Measurements from ENCODE around the gene KYAT1.
A peak's percentile ranks its signal among the peaks of the same experiment; 100 is the strongest.

Gene KYAT1

DNA sequence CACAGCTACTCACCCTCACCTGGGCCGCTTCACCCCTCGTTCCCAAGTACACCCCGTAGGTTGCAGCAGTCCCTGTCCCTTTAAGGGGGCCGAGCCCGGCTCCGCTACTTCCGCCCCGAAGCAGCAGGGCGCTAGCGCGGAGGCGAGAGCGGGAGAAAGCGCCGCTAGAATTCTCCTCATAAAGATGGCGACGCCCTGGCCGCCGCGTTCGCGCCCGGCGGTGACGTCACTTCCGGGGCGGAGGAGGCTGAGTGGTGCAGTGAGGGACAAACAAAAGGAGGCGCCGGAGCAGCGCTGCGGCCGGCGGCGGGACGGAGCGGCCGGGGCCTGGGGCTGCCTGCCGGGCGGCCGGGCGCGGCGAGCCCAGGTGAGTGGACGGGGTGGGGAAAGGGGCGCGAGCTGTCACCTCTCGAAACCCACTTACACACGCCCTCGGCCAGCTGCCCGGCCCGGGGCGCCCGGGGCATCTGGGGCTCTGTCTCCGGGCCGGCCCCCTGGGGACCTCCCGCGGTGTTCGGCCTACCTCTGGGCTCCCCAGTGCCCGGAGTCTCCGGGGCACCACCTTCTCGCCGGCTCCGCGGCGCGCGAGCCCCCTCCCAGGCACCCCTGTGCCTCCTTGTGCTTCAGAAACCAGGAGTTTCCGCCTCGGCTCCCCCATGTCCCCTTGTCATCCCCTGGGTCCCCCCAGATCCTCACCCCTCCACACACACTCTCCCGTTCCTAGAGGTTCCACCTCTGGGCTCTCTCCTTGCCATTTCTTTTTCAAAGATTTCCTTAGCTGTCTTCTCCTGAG is at the start of gene KYAT1, which contains the start of gene LRRC8A:
Gene KYAT1, minus strand, starts transcription at position 67 of the 793 bp plus-strand sequence. CDS start 36,545 bp downstream, outside the sequence.
Gene LRRC8A, plus strand, starts transcription at position 250 of the 793 bp plus-strand sequence. CDS start 25,032 bp downstream, outside the sequence.
- DNase-seq = peak; percentile 50 to 88

DNA sequence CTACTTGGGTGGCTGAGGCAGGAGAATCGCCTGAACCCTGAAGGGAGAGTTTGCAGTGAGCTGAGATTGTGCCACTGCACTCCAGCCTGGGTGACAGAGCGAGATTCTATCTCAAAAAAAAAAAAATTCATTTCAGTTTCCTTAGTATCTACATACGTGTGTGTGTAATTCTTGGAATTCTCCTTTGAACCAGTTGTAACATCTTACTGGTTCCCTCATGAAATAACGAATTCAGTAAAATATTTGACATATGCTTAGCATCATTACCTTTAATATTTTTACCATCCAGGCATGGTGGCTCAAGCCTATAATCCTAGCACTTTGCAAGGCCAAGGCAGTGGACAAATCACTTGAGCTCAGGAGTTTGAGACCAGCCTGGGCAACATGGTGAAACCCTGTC is 47.8 kb upstream of the KYAT1 start:
- DNase-seq = no peak

DNA sequence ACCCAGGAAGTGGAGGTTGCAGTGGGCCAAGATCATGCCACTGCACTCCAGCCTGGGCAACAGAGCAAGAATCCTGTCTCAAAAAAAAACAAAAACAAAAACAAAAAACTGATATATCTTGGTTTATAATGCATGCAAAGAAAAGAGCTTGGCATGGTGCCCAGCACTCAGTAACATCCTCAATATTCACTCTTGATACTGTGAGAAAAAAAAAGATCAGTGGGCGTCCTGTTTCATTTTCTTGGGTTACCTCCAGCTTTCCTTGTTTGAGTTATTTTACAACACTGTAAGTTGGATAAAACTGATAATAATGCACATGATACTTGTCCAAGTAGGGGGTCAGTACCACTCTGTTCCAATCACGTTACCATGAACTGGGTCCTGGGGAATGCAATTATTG is 46.9 kb upstream of the KYAT1 start:
- DNase-seq = no peak

DNA sequence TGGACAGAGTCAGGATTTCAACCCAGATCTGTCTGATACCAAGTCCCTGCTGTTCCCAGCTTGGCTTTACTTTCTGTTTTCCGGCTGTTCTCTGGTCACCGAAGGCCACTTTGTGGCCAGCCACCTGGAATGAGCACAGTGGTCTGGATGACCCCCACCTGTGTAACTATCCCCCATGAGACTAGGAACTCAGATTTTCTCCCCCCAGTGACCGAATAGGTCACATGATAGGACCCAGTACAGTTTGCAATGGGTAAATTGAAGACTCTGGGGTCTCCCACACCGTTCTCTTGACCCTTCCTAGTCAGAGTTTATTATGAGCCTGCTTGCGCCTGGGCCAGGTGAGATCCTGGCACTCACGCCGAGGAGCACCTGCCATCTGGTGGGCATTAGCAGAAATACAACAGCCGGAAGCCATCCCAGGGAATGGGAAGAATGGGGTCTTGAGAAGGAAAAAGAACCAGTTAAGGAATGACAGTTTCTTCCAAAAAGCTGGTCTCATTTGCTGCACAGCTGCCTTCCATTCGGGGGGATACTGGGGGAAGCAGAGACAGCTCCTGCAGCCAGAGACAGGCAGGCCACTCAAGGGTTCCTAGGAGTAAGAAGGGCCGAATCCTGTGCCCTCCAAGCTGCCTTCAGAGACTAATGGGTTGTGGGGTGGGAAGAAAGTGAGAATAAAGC is 46.1 kb upstream of the KYAT1 start:
- DNase-seq = no peak

DNA sequence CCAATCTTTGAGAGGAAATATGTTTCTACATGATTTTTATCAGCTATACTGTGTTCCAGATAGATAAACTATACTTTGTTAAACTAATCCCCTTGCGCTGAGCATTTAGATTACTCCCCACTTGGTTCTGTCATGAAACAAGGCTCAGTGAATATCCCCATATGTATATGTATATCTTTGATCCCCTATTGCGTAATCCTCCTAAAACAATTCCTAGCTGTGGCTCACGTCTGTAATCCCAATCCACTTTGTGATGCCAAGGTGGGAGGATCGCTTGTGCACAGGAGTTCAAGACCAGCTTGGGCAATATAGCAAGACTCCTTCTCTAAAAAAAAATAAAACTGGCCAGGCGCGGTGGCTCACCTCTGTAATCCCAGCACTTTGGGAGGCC is 41.7 kb upstream of the KYAT1 start:
- DNase-seq = no peak

DNA sequence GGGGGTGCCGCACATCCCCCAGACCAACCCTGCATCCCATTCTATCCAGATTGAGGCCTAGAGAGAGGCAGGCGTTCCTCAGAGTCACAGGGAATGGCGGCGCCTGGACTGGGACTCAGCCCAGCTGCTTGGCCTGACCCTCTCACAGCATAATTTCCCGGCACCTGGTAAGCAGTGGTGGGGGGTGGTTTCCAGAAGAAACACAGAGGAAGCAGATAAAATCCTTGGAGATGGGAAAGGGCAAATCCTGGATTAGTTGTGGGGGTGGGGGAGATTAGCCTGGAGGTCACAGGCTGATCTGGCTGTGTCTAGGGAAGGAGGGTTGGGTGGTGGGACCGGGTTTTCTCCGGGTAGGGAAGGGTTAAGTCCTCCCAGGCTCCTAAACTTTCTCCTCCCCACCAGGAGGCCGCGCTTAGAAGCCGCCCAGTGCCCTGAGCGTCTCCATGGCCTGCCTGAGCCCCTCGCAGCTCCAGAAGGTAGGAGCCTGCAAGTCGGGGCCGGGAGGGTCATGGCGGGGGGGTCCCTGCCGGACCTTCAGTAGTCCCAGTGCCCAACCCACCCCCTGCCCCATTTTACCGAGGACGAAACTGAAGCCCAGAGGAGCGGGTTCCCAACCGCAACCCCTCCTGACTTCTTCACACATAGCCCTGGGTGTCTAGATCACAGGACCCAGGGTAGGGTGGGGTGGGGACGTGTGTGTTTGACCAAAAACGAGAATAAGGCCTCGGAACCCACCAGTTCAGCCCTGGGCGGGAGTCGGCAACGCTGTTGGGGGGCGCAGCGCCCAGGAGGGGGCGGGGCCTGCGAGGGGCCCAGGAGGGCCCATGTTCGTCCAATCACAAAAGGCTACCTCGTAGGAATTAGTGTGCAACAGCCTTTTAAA is 40.4 kb upstream of the KYAT1 start:
- no peak for DNase-seq

DNA sequence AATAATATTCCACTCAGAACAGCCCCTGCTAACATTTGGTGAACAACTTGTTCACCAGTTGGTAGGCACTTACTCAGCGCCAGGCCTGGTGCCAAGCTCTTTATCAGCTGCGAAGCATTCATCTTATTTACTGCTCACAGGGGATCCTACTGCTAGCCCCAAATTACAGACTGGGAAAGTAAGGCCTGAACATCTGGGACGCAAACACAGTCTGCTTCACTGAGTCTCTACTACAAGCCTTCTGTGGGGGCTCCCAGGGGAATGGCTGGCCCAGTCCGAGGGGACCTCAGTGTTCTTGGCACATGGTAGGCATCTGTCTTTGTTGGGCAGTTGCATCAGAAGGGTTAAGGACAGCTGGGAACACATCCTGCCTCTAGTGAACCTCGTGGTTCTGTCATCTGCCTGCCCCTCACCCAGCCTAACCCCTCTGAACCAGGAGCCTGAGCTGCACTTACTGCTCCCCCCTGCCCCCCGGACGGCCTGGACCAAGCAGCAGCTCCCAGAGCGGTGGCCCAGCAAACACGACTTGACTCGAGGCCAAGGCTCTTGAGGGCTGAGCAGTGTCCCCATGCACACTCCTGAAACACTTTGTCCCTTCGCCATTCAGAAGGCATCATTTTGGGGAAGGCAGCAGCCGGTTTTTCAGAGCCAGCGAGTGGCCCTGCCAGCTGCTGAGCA is 38.8 kb upstream of the KYAT1 start, which contains the start of gene PHYHD1:
Gene PHYHD1, plus strand, starts transcription at position 602 of the 678 bp plus-strand sequence. CDS start 1,342 bp downstream, outside the sequence.
- DNase-seq = no peak

DNA sequence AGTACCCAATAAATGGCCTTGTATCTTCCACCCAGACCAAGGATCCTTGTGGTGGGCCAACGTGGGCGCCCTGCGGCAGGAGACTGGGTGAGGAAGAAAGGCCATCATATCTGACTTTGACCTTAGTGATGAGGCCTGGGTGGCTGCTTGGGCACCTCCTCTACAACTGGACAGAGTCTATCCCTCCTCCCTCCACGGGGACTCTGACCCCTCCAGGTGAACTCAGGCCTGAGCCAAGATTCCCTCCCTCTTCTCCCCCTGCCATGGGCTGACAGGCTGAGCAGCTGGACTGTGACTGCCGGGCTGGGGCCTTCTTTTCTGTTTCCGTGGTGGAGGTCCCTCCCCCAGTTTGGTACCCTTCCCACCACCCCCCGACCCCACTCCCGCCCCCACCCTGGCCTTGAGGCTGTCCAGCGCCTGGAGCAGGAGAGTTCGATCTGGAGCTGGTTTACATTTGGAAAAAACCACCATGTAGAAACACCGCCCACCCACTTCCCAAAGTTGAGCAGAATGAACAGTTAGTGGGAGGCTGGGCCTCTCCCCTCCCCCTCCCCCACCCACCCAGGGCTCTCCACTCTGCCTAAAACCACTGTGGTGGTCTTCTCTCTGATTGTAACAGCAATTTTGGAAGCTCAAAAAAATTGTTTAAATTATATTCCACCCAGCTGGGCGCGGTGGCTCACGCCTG is 37.8 kb upstream of the KYAT1 start:
- DNase-seq = no peak

DNA sequence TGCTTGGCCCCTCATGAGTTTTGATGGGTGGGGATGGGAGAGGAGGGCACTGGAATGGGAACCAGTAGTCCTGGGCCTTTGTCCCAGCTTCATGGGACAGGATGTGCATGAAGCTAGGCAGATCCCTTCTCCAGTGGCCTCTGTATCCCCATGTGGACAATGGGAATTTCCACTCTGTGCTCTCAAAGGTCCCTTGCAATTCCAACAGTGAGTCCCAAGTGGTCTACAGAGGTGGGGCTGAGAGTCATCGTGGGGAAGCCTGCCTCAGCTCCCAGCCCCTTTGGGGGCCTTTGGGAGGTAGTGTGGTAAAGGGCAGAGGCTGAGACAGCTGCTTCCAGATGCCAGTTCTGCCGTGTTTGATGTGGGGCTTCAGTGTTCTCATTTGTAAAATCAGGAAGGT is 37.2 kb upstream of the KYAT1 start:
- no peak for DNase-seq

DNA sequence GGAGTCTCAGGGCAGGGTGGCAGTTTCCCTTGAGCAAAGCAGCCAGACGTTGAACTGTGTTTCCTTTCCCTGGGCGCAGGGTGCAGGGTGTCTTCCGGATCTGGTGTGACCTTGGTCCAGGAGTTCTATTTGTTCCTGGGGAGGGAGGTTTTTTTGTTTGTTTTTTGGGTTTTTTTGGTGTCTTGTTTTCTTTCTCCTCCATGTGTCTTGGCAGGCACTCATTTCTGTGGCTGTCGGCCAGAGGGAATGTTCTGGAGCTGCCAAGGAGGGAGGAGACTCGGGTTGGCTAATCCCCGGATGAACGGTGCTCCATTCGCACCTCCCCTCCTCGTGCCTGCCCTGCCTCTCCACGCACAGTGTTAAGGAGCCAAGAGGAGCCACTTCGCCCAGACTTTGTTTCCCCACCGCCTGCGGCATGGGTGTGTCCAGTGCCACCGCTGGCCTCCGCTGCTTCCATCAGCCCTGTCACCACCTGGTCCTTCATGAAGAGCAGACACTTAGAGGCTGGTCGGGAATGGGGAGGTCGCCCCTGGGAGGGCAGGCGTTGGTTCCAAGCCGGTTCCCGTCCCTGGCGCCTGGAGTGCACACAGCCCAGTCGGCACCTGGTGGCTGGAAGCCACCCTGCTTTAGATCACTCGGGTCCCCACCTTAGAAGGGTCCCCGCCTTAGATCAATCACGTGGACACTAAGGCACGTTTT is 35.5 kb upstream of the KYAT1 start:
- no peak for DNase-seq

DNA sequence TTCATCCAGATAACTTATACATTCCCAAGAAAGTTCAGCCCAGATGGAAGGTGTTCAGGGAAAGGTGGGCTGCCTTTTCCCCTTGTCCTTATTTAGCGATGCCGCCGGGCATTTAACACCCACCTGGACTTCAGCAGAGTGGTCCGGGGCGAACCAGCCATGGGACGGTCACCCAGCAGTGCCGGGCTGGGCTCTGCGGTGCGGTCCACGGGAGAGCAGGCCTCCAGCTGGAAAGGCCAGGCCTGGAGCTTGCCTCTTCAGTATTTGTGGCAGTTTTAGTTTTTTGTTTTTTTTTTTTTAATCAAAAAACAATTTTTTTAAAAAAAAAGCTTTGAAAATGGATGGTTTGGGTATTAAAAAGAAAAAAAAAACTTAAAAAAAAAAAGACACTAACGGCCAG is 35.0 kb upstream of the KYAT1 start:
- no peak for DNase-seq

DNA sequence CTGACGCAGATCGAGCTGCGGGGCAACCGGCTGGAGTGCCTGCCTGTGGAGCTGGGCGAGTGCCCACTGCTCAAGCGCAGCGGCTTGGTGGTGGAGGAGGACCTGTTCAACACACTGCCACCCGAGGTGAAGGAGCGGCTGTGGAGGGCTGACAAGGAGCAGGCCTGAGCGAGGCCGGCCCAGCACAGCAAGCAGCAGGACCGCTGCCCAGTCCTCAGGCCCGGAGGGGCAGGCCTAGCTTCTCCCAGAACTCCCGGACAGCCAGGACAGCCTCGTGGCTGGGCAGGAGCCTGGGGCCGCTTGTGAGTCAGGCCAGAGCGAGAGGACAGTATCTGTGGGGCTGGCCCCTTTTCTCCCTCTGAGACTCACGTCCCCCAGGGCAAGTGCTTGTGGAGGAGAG is 34.5 kb upstream of the KYAT1 start:
- DNase-seq = no peak

DNA sequence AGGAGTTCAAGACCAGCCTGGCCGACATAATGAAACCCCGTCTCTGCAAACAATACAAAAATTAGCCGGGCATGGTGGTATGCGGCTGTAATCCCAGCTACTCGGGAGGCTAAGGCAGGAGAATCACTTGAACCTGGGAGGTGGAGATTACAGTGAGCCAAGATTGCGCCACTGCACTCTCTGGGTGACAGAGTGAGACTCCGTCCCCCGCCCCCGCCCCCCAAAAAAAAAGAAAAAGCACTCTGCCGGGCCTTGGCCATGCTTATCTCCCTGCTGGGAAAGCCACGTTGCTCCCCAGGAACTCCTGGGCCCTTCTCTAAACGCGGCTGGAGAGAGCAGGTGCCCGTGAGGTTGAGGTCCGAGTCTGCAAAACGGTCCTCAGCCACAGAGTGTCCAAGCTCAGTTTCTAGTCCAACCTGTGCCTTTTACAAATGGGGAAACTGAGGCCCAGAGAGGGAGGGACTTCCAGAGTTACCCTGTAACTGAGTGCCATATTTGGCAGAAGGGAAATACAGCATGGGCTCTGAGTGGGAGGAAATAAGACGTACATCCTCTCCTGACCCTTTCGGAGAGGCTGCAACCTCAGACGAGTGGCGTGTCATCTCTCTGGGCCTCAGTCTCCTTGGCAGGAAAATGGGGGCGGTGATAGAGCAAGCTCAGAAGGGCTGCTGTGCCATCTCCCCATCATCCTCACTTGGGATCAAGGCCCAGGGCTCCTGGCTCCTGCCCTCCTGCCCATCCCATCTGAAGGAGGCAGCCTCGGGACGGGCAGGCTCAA is 32.4 kb upstream of the KYAT1 start:
- no peak for DNase-seq

DNA sequence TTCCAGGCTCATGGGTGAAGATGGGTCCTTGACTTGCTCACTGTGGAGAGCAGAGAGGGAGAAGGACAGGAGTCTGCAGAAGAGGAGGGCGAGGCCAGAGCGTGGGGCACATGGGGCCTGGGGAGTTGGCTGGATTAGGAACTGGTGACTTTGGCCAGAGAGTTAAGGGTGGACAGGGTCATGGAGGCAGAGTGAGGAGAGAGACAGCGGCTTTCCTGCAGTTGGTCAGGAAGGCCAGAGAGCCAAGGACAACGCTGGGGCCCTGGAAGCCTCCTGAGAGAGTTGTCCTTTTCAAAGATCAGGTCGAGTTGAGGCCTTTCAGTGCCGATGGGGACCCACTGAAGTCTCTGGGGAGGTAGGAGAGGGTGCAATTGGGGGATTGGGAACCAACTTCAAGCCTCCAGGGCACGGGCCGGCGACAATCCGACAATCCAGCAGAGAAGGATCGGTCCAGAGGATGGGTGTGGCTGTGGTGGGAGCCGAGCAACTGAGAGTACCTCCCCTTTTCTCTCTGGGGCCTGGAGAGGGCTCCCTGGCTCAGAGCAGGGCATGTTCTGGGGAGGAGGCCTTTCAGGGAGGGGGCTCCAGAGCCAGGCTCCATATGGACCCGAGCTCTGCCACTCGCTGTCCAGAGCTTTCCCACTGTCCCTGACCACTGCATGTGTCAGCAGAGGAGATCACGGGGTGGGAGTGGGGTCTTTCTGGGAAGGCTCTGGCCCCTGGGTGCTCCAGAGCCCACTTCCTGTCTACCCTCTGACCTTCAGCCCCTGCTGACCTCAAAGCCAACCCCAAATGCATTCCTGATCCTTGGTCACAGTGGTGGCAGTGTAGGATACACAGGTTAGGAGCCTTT is 31.5 kb upstream of the KYAT1 start:
- no peak for DNase-seq

DNA sequence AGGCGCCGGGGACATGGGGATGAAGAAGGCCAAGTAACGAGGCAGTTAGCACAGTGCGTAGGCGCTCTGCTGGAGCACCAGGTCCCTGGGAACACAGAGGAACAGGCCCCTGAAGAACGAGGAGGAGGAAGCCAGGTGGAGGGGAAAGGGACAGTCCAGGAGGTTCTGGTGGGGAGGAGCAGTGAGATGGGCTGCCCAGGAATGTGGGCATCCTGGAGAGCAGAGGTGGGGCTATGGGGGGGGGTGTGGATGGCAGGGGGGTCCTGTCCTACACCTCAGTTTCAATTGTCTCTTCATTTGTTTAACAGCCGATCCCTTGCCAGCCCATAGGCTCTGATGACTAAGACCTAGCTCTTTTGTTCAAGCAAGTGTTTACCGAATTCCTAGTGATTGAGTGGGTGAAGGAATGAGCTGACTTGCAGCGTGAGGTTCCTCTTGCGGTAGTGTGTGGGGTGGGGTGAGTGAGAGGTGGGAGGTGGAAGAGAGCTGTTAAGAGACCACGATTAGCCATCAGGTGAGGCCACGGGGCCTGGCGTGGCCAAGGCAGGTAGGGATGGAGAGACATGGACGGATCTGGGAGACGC is 30.6 kb upstream of the KYAT1 start:
- no peak for DNase-seq

DNA sequence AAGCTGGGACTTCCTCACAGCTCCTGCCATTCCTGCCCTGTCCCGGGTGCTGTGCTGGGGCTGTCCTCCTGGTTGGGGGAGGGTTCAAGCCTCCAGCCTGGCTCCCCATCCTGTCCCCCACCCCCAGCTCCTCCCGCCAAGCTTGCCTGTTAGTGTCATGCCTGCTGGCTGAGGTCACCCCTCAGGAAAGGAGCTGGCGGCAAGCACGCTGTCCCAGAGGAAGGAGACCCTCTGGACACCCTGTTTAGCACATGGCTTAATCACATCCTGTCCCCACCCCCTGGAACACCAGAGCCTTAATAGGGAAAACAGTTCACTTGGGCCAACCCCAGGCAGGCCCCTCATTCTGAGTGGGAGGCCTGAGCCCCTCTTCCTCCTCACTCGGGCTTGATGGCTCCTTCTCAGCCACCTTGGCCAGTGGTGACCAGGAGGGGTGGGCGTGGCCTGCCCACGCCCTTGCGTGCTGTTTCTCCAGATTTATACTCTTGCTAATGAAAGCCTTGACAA is 29.8 kb upstream of the KYAT1 start:
- no peak for DNase-seq

DNA sequence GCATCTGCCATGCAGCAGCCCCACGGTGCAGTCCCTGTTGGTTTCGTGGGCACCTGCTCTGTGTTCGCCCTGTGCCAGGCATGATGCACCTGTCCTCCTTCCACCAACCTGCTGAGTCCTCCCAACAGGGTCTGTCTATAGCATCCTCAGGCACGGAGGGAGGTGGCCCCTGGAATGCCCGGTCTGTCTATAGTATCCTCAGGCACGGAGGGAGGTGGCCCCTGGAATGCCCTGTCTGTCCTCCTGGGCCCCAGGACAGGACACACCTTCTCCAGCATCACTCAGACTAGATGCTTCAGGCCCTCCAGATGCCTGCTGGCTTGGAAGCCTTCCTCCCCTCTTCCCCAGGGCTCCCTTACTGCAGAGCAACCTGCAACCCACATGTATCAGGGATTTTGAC is 29.2 kb upstream of the KYAT1 start:
- no peak for DNase-seq

DNA sequence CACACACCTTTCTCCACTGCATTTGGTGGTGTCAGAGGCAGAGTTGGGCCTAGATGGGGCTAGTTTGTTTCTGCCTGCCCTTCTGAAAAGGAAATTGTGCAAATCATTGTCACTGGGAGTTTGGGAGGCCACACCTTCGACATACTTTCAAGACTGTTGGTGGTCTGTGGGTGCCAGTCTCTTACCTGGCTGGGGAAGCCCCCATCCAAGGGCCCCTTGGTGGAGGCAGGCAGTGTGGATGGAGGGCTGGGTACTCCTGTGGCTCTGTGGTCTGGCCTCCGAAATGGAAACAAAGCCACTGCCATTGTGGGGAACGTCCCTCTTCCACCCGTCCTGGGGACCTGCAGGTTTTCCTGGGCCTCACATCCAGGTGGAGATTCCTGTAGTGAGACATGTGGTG is 28.1 kb upstream of the KYAT1 start:
- DNase-seq = no peak

DNA sequence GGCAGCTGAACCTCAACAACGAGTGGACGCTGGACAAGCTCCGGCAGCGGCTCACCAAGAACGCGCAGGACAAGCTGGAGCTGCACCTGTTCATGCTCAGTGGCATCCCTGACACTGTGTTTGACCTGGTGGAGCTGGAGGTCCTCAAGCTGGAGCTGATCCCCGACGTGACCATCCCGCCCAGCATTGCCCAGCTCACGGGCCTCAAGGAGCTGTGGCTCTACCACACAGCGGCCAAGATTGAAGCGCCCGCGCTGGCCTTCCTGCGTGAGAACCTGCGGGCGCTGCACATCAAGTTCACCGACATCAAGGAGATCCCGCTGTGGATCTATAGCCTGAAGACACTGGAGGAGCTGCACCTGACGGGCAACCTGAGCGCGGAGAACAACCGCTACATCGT is 26.6 kb upstream of the KYAT1 start:
- DNase-seq = no peak
